Activated CD4-positive, alpha-beta T cell treated with anti-CD3 and anti-CD28 coated beads, Interleukin-2, amount 10 ng/mL, durations not matched to agents 7 days and 5 days (primary cell): ENCODE data around the gene CPE. TPM values are rescaled to one million over a fixed set of nuclear protein-coding genes. Genes with fewer than 3 reads are reported as not detected.

Experiments
- CTCF ChIA-PET: fragments of 350-600 bp; sonication (Branson Sonifier 250); formaldehyde crosslinking; loops from one replicate; lab custom pipeline; 2021; ENCODE audit warnings: antibody characterized with exemption; lab: Charles Lee
- POLR2A ChIA-PET: fragments of 350-600 bp; sonication (Branson Sonifier 250); formaldehyde crosslinking; loops from one replicate; lab custom pipeline; 2021; ENCODE audit warnings: antibody characterized with exemption; lab: Charles Lee
- DNase-seq: peaks from one replicate; pipeline ENCODE4 v3.0.0-alpha.2; 2020
- H3K27ac Mint-ChIP-seq: one replicate; pipeline ENCODE4 v1.8.0; 2021; ENCODE audit warnings: mild to moderate bottlenecking, moderate library complexity, mixed read lengths
- H3K27me3 Mint-ChIP-seq: one replicate; pipeline ENCODE4 v1.8.0; 2021; ENCODE audit warnings: mixed read lengths
- H3K36me3 Mint-ChIP-seq: one replicate; pipeline ENCODE4 v1.8.0; 2021; ENCODE audit warnings: low read depth, mixed read lengths
- H3K4me1 Mint-ChIP-seq: one replicate; pipeline ENCODE4 v1.8.0; 2021; ENCODE audit warnings: mixed read lengths
- H3K4me3 Mint-ChIP-seq: one replicate; pipeline ENCODE4 v1.8.0; 2021; ENCODE audit warnings: mild to moderate bottlenecking, moderate library complexity, mixed read lengths
- H3K9me3 Mint-ChIP-seq: one replicate; pipeline ENCODE4 v1.8.0; 2021; ENCODE audit warnings: mixed read lengths
- total RNA-seq, 2 experiments: library from RNA; stranded (reverse); gene quantifications; one replicate each; pipeline ENCODE4 v1.2.3, GENCODE V29; 2021

CPE gene
- total RNA-seq, 2 experiments from 2014 or later: not detected

DNA sequence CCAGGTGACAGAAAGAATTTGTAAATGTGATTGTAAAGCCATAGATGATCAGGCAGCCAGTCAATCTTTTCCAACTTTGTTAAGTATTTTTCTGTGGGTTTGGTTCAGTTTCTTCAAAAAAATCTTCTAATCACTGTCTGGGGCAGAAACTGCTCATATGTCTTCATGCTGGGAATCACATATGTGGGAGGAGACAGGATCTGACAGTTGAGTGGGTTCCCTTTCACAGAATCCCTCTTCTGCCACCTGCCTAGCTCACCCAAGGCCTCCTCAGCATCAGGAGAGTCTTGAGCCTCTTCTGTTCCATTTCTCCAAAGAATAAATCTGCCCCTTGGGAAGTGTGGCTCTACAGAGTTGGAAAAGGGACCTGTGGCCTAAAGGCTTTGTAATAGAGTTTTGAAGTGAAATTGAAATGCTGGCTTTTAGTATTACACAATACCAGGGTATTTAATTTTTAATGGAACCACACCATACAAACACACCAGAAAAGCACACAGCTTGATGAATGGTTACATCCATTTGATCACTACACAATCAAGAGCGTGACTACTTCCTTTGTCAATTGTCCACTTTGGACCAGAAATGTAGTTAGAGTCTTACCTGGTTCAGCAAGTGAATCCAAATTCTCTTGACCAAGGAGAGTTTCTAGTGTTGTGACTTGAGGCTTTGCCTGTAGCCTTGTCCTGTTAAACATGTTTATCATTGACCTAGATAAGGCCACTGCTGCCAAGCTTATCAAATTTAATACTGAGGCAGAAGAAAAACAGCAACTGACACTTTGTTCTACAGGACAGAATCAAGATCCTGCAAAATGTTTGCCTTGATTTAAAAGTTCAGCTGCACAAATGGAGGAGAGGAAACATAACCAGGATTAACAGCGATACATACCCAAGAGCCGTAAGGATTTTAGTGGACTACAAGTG is 30.9 kb upstream of the CPE start:
- Mint-ChIP-seq H3K9me3 (no peaks in the 10 kb centered on the region), H3K4me1 (peaks cover 4% of the 10 kb centered on the region), H3K4me3 (no peak overlapping the region), H3K27ac (no peak overlapping the region), H3K27me3 (peaks cover 3% of the 10 kb centered on the region), H3K36me3 (peaks cover 10% of the 10 kb centered on the region)
- ChIA-PET CTCF (interaction anchor here (0.8 to 1.7 kb wide), 2 partner anchors 13 to 28 kb away, joined by 3 to 4 read pairs; no protein-coding TSS in a partner anchor), POLR2A (no interaction called here)
- no peak for DNase-seq

DNA sequence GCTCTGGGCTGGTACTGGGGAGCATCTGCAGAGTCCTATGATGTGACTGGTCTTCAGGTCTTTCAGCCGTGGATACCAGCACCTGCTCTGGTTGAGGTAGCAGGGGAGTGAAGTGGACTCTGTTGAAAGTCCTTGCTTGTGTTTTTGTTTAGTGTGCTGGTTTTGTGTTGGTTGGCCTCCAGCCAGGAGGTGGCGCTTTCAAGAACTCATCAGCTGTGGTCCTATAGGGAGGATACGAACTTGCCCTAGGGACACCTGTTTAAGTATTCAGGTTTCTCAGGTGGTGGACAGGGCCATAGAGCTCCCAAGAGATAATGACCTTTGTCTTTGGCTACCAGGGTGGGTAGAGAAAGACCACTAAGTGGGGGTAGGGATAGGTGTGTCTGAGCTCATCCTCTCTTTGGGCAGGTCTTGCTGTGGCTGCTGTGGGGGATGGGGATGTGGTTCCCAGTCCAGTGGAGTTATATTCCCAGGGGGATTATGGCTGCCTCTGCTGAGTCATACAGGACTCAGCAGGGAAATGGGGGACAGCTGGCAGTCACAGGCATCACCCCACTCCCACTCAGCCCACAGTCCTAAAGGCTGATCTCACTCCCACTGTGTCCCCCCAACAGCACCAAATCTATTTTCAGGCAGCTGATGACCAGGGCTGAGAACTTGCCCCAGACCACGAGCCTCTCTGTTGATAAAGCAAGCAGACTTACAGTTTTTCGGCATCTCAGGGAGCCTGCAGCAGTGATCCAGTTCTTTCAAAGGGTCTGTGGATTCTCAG is 27.3 kb upstream of the CPE start:
- Mint-ChIP-seq H3K9me3 (no peaks in the 10 kb centered on the region), H3K36me3 (no peaks in the 10 kb centered on the region), H3K27ac (no peak overlapping the region), H3K4me1 (no peaks in the 10 kb centered on the region), H3K4me3 (no peak overlapping the region), H3K27me3 (peaks cover 14% of the 10 kb centered on the region)
- ChIA-PET CTCF (interaction anchor here (0.8 to 1.7 kb wide), 4 partner anchors 8 to 24 kb away, joined by 3 to 4 read pairs (median 4); partner anchors contain the start of gene MSMO1), POLR2A (no interaction called here)
- no peak for DNase-seq

GRCh38 chr4:165355900-165356300 is 22.9 kb upstream of the CPE start:
- H3K4me3 Mint-ChIP-seq: no peak overlapping the region
- no peaks in the 10 kb centered on the region for H3K4me1 Mint-ChIP-seq
- H3K36me3 Mint-ChIP-seq: no peaks in the 10 kb centered on the region
- peaks cover 37% of the 10 kb centered on the region for H3K27me3 Mint-ChIP-seq
- no peaks in the 10 kb centered on the region for H3K9me3 Mint-ChIP-seq
- ChIA-PET POLR2A (no interaction called here), CTCF (no interaction called here)
- no peak for DNase-seq
- H3K27ac Mint-ChIP-seq: no peak overlapping the region

- POLR2A ChIA-PET: no interaction called here
- no peak overlapping the region for H3K27ac Mint-ChIP-seq
- CTCF ChIA-PET: interaction anchor here (0.9 to 1.7 kb wide), 3 partner anchors 8 to 19 kb away, joined by 3 to 4 read pairs (median 3); partner anchors contain the start of gene CPE
- no peaks in the 10 kb centered on the region for H3K9me3 Mint-ChIP-seq
- no peaks in the 10 kb centered on the region for H3K4me1 Mint-ChIP-seq
- DNase-seq: no peak
- no peaks in the 10 kb centered on the region for H3K36me3 Mint-ChIP-seq
- no peak overlapping the region for H3K4me3 Mint-ChIP-seq
- H3K27me3 Mint-ChIP-seq: peaks cover 42% of the 10 kb centered on the region
Measured at GRCh38 chr4:165359506-165359905, 19.3 kb upstream of the CPE start.

- no peak overlapping the region for H3K4me3 Mint-ChIP-seq
- CTCF ChIA-PET: interaction anchor here (1.2 to 1.7 kb wide), 2 partner anchors 9 to 14 kb away, joined by 3 to 4 read pairs; no protein-coding TSS in a partner anchor
- no peak overlapping the region for H3K27ac Mint-ChIP-seq
- H3K36me3 Mint-ChIP-seq: no peaks in the 10 kb centered on the region
- no peaks in the 10 kb centered on the region for H3K4me1 Mint-ChIP-seq
- peaks cover 42% of the 10 kb centered on the region for H3K27me3 Mint-ChIP-seq
- POLR2A ChIA-PET: no interaction called here
- no peaks in the 10 kb centered on the region for H3K9me3 Mint-ChIP-seq
- DNase-seq: no peak
Measured at GRCh38 chr4:165360041-165360695, 18.6 kb upstream of the CPE start.

GRCh38 chr4:165360985-165361670 is 17.7 kb upstream of the CPE start:
- Mint-ChIP-seq H3K4me3 (no peak overlapping the region), H3K9me3 (no peaks in the 10 kb centered on the region), H3K27me3 (peaks cover 35% of the 10 kb centered on the region), H3K4me1 (no peaks in the 10 kb centered on the region), H3K36me3 (no peaks in the 10 kb centered on the region), H3K27ac (no peak overlapping the region)
- ChIA-PET CTCF (no interaction called here), POLR2A (no interaction called here)
- DNase-seq: no peak

GRCh38 chr4:165361810-165362209 is 17.0 kb upstream of the CPE start:
- Mint-ChIP-seq H3K4me1 (no peaks in the 10 kb centered on the region), H3K27ac (no peak overlapping the region), H3K4me3 (no peak overlapping the region), H3K36me3 (no peaks in the 10 kb centered on the region), H3K27me3 (peaks cover 34% of the 10 kb centered on the region), H3K9me3 (no peaks in the 10 kb centered on the region)
- POLR2A ChIA-PET: no interaction called here
- CTCF ChIA-PET: interaction anchor here (0.6 kb wide), 1 partner anchor 394 kb away, joined by 3 read pairs; no protein-coding TSS in a partner anchor
- DNase-seq: no peak

DNA sequence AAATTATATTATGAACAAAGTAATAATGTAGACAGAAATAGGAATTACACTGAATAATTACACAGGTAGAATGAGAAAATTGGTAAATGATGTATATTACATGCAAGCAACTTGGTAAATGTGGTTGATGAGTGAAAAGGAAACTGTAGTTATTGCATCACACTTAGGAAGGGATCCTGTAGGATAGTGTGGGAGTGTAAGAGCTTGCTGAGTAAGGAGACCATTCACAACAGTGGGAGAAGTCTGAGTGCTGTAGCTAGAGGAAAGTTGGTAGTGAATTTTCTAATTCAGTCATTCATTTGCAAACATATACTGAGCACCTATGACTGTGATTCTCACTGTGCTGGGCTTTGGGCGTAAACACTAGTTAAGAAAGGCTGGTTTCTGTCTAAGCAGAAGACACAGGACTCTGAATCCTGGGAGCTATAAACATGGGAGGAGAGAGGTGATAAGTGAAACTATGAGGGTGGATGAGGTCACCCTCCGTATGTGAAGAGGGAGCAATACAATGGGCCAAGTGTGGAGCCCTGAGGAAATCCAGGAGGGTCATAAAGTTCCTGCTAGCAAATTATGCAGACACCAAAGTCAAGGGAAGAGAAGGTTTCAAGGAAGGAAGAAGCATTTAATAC is 14.2 kb upstream of the CPE start:
- Mint-ChIP-seq H3K9me3 (no peaks in the 10 kb centered on the region), H3K27ac (no peak overlapping the region), H3K4me1 (no peaks in the 10 kb centered on the region), H3K4me3 (no peak overlapping the region), H3K36me3 (no peaks in the 10 kb centered on the region), H3K27me3 (peaks cover 21% of the 10 kb centered on the region)
- no peak for DNase-seq
- CTCF ChIA-PET: no interaction called here
- POLR2A ChIA-PET: no interaction called here

GRCh38 chr4:165367040-165367439 is 11.8 kb upstream of the CPE start:
- ChIA-PET POLR2A (no interaction called here), CTCF (no interaction called here)
- H3K4me1 Mint-ChIP-seq: no peaks in the 10 kb centered on the region
- H3K27ac Mint-ChIP-seq: no peak overlapping the region
- H3K27me3 Mint-ChIP-seq: peaks cover 12% of the 10 kb centered on the region
- H3K4me3 Mint-ChIP-seq: no peak overlapping the region
- DNase-seq: no peak
- no peaks in the 10 kb centered on the region for H3K36me3 Mint-ChIP-seq
- H3K9me3 Mint-ChIP-seq: no peaks in the 10 kb centered on the region

- POLR2A ChIA-PET: no interaction called here
- Mint-ChIP-seq H3K4me3 (no peak overlapping the region), H3K27me3 (peaks cover 14% of the 10 kb centered on the region), H3K27ac (no peak overlapping the region), H3K9me3 (no peaks in the 10 kb centered on the region), H3K4me1 (no peaks in the 10 kb centered on the region), H3K36me3 (no peaks in the 10 kb centered on the region)
- CTCF ChIA-PET: no interaction called here
- DNase-seq: no peak
Measured at GRCh38 chr4:165368114-165368513, 10.7 kb upstream of the CPE start.

- POLR2A ChIA-PET: no interaction called here
- Mint-ChIP-seq H3K4me3 (no peak overlapping the region), H3K27ac (no peak overlapping the region)
Measured at GRCh38 chr4:165368567-165368966, 10.2 kb upstream of the CPE start.

GRCh38 chr4:165369522-165369921 is 9.3 kb upstream of the CPE start:
- Mint-ChIP-seq H3K27ac (no peak overlapping the region), H3K27me3 (peaks cover 19% of the 10 kb centered on the region), H3K4me1 (no peaks in the 10 kb centered on the region), H3K36me3 (no peaks in the 10 kb centered on the region), H3K4me3 (no peak overlapping the region), H3K9me3 (no peaks in the 10 kb centered on the region)
- CTCF ChIA-PET: interaction anchor here (0.9 kb wide), 1 partner anchor 19 kb away, joined by 4 read pairs; no protein-coding TSS in a partner anchor
- no peak for DNase-seq
- POLR2A ChIA-PET: no interaction called here

More at GRCh38 chr4:165368567-165368966, 10.2 kb upstream of the CPE start:
- DNase-seq: no peak
- no peaks in the 10 kb centered on the region for H3K9me3 Mint-ChIP-seq
- CTCF ChIA-PET: interaction anchor here (0.9 kb wide), 1 partner anchor 18 kb away, joined by 4 read pairs; no protein-coding TSS in a partner anchor
- peaks cover 15% of the 10 kb centered on the region for H3K27me3 Mint-ChIP-seq
- H3K4me1 Mint-ChIP-seq: no peaks in the 10 kb centered on the region
- no peaks in the 10 kb centered on the region for H3K36me3 Mint-ChIP-seq
